ENCODE data around the gene HSPBP1.
A peak's percentile ranks its signal among the peaks of the same experiment; 100 is the strongest.
"Not testable (repeated sequence)": the region's sequence is repeated elsewhere in the genome, so short reads cannot be mapped to it uniquely, and the experiment has no call there.

HSPBP1 gene

GRCh38 chr19:55279770-55280643, at the start of gene HSPBP1:
HSPBP1 (minus strand) TSS chr19:55280110; CDS start chr19:55279608, 502 bp downstream.
- peak; percentile 97 for DNase-seq

GRCh38 chr19:55328774-55329318, 48.9 kb upstream of the HSPBP1 start:
- DNase-seq: not testable (repeated sequence)

GRCh38 chr19:55325172-55325571, 45.3 kb upstream of the HSPBP1 start, which contains the start of gene TMEM150B:
TMEM150B (minus strand) TSS chr19:55325341; CDS start chr19:55321036, 4,305 bp downstream.
- peak; percentile 63 for DNase-seq

- DNase-seq: no peak
These were observed 44.8 kb upstream of the HSPBP1 start for GRCh38 chr19:55324662-55325061.

GRCh38 chr19:55322204-55322885, 42.4 kb upstream of the HSPBP1 start:
- no peak for DNase-seq

GRCh38 chr19:55321466-55322137, 41.7 kb upstream of the HSPBP1 start:
- DNase-seq: no peak

- no peak for DNase-seq
These were observed 41.0 kb upstream of the HSPBP1 start for GRCh38 chr19:55320844-55321419.

- no peak for DNase-seq
These were observed 39.9 kb upstream of the HSPBP1 start for GRCh38 chr19:55319785-55320184.

- no peak for DNase-seq
These were observed 36.7 kb upstream of the HSPBP1 start for GRCh38 chr19:55316646-55317045.

- DNase-seq: no peak
These were observed 36.1 kb upstream of the HSPBP1 start for GRCh38 chr19:55315956-55316525.

- no peak for DNase-seq
These were observed 34.5 kb upstream of the HSPBP1 start for GRCh38 chr19:55314396-55314795.

- no peak for DNase-seq
These were observed 33.0 kb upstream of the HSPBP1 start for GRCh38 chr19:55312621-55313512.

- no peak for DNase-seq
These were observed 31.9 kb upstream of the HSPBP1 start for GRCh38 chr19:55311797-55312196.

GRCh38 chr19:55311397-55311796, 31.5 kb upstream of the HSPBP1 start:
- no peak for DNase-seq

- DNase-seq: no peak
These were observed 30.6 kb upstream of the HSPBP1 start for GRCh38 chr19:55310498-55310897.

GRCh38 chr19:55309448-55309847, 29.5 kb upstream of the HSPBP1 start:
- no peak for DNase-seq

- DNase-seq: no peak
These were observed 28.4 kb upstream of the HSPBP1 start for GRCh38 chr19:55308281-55308680.

- DNase-seq: no peak
These were observed 26.8 kb upstream of the HSPBP1 start for GRCh38 chr19:55306712-55307111.

- no peak for DNase-seq
These were observed 26.2 kb upstream of the HSPBP1 start for GRCh38 chr19:55305983-55306562.

GRCh38 chr19:55305491-55305890, 25.6 kb upstream of the HSPBP1 start:
- peak; percentile 55 for DNase-seq

- DNase-seq: no peak
These were observed 25.1 kb upstream of the HSPBP1 start for GRCh38 chr19:55304980-55305379.
